PC-3 (cell line): ENCODE data around the gene SLC12A9.

Experiments used
- CTCF ChIP-seq: fragments of 300-600 bp; sonication (generic); conservative IDR thresholded peaks from 2 replicates; pipeline ENCODE4 v1.5.1; 2017; ENCODE audit warnings: antibody characterized with exemption, low read depth, mild to moderate bottlenecking, low read length
- EZH2 ChIP-seq: fragments of 300-600 bp; sonication (generic); IDR thresholded peaks from one replicate; pipeline ENCODE4 v1.6.1; 2017; ENCODE audit warnings: antibody characterized with exemption, mild to moderate bottlenecking, low read length; ENCODE audit not compliant: unreplicated experiment

GRCh38 chr7:100839361-100839760 lies 13.2 kb upstream of the SLC12A9 start:
- no peak for TF ChIP-seq CTCF
- no peak for TF ChIP-seq EZH2
